Measurements from ENCODE around the gene ARPC2. TPM values are rescaled to one million over a fixed set of nuclear protein-coding genes. Genes with fewer than 3 reads are reported as not detected.

ARPC2 gene
- total and polyA plus RNA-seq, 10 of the 15 experiments (the other 5 are each of a cell fraction or from before 2014, with no cell fraction given): 440 to 980 (median 709) TPM

- TF ChIP-seq NFYA (IDR thresholded peaks at IDR 0.05; ENCODE audit: borderline replicate concordance, low read depth, low read length) (no peak), SUZ12 (IDR thresholded peaks at IDR 0.05; ENCODE audit: unreplicated experiment) (no peak), TCF12 (IDR thresholded peaks at IDR 0.05; ENCODE audit: low read depth, low read length) (no peak), BCLAF1 (IDR thresholded peaks at IDR 0.05) (no peak), CEBPZ (IDR thresholded peaks at IDR 0.05; ENCODE audit: low read depth, low read length) (no peak), RAD51 (IDR thresholded peaks at IDR 0.05) (no peak), HDAC6 (IDR thresholded peaks at IDR 0.05; ENCODE audit: unreplicated experiment) (no peak), YY1 (IDR thresholded peaks at IDR 0.05; ENCODE audit: low read depth, low read length) (no peak), NFYB (IDR thresholded peaks at IDR 0.05; ENCODE audit: insufficient read depth, low read depth, low read length) (no peak), NKRF (conservative IDR thresholded peaks at IDR 0.05) (no peak; the same call in 1 of the 2 replicates), MTA3 (IDR thresholded peaks at IDR 0.05; ENCODE audit: borderline replicate concordance, low read length) (no peak), ZZZ3 (IDR thresholded peaks at IDR 0.05; ENCODE audit: control insufficient read depth, insufficient read length, low read depth) (no peak), MEF2A (IDR thresholded peaks at IDR 0.05; ENCODE audit: insufficient read depth, low read depth, low read length) (no peak), EZH2 (IDR thresholded peaks at IDR 0.05; ENCODE audit: borderline replicate concordance, control insufficient read depth, low read depth, low read length) (no peak), NR2F1 (conservative IDR thresholded peaks at IDR 0.05) (no peak), ZBED1 (IDR thresholded peaks at IDR 0.05; ENCODE audit: borderline replicate concordance) (peak; percentile 43; the same call in 1 of the 2 replicates), REST (IDR thresholded peaks at IDR 0.05; ENCODE audit: low read depth, low read length) (no peak)
These were observed 1.5 kb downstream of the ARPC2 start (continued) for GRCh38 chr2:218218268-218219185.

Data from GM12878 (cell line).